SK-N-SH treated with all-trans-retinoic acid at 6 μM for 48 hours (cell line): ENCODE measurements around the gene TTC33.

ENCODE experiments used
- CREB5 ChIP-seq: fragments of 250-450 bp; sonication (Bioruptor Pico); IDR thresholded peaks from 2 replicates; pipeline ENCODE4 v1.5.1; 2020; ENCODE audit warnings: low read depth, mild to moderate bottlenecking, moderate library complexity
- CSDC2 ChIP-seq: fragments of 250-450 bp; sonication (Bioruptor Pico); IDR thresholded peaks from 2 replicates; pipeline ENCODE4 v1.5.0; 2020; ENCODE audit warnings: mild to moderate bottlenecking, moderate library complexity
- ISL1 ChIP-seq: fragments of 250-450 bp; sonication (Bioruptor Pico); IDR thresholded peaks from 2 replicates; pipeline ENCODE4 v2.1.2; 2022; ENCODE audit warnings: mild to moderate bottlenecking, moderate library complexity
- RARB ChIP-seq: fragments of 250-450 bp; sonication (Bioruptor Pico); IDR thresholded peaks from 2 replicates; pipeline ENCODE4 v1.8.0; 2021; ENCODE audit warnings: mild to moderate bottlenecking, moderate library complexity
- ZNF70 ChIP-seq: fragments of 450-650 bp; formaldehyde crosslinking; IDR thresholded peaks from 2 replicates; pipeline ENCODE4 v1.5.0; 2020; ENCODE audit warnings: mild to moderate bottlenecking, moderate library complexity

- TF ChIP-seq CREB5 (no peak), ISL1 (no peak), CSDC2 (CRISPR knock-in tag) (no peak), ZNF70 (CRISPR knock-in tag) (no peak), RARB (no peak)
These were observed 186.1 kb downstream of the TTC33 start for GRCh38 chr5:40569546-40570270.
